Stimulated activated CD4-positive, alpha-beta T cell treated with anti-CD3 and anti-CD28 coated beads, Interleukin-15, amount 100 ng/mL, for 1 hour (primary cell): Measurements from ENCODE around the gene NFIA.
A peak's percentile ranks its signal among the peaks of the same experiment; 100 is the strongest.

ENCODE experiments used
- DNase-seq, 2 donors: peaks; one replicate each; pipeline ENCODE4 v3.0.0-alpha.2; 2020; ENCODE audit warnings: low read depth in 1 of 2, low spot score in 1 of 2

The NFIA gene

DNA sequence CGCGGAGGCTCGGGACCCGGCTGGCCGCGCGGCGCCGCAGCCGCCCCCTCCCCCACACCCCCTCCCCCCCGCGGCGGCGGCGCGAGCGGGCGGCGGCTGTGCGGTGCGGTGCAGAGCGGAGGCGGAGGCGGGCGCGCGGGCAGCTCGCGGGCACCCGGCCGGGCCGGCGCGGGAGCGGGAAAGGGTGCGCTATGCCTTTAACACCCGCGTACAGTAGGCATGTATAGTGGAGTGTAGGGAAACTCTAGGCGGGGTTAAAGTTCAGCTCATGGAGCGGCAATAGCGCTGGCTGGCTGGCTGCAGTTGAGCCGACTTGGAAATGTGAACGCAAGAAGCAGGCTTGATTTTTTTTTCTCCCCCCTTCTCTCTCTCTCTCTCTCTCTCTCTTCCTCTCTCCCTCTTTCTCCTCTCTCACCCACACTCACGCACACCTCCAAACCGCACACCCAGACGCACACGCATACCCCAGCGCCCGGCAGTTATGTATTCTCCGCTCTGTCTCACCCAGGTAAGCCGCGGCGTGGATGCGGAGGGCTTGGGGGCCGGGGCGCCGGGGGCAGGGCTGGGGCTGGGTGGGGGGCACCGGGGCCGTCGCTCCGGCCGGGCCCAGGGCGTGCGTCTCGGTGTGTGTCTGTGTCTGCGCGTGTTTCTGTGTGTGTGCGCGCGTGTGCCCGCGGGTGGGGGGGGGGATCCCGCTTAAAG is at the start of gene NFIA:
TSS of gene NFIA (plus strand) at position 251 of the 702 bp plus-strand sequence.
- DNase-seq = no peak

DNA sequence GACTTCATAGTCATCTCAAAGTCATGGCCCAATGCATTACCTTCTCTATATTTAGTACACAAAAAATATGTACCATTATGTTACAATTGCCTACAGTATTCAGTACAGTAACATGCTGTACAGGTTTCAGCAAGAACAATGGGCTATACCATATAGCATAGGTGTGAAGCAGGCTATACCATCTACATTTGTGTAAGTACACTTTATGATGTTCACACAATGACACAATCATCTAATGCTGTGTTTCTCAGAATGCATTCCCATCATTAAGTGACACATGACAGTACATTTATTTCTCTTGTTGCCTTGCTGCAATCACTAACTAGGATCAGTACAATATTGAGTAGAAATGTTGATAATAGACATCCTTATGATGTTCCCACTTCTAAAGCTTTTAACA is 46.5 kb upstream of the NFIA start:
- no peak for DNase-seq

DNA sequence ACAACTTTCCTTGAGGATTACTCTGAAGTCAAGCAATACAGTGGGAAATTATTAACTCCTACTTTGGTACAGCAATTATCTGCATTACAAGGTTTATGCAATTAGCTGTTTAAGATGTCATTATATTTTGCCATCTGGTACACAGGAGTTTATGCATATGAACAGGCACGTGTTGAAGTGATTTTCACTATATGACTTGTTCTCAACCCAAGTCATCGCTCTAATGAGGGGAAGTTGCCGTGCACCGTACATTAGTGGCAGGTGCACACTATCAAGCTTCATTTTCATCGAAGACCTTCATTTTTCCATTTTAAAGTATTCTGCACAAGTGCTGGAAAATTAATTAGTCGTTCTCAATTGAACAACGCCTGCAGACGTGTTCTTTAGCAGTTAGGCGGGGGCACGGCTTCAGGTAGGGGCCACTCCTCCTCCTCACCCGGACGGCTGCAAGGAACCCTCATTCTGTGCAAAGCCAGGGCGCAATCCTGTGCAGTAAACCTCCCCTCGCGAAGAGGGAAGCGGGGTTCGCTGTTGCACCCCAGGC is 39.8 kb upstream of the NFIA start:
- no peak for DNase-seq

DNA sequence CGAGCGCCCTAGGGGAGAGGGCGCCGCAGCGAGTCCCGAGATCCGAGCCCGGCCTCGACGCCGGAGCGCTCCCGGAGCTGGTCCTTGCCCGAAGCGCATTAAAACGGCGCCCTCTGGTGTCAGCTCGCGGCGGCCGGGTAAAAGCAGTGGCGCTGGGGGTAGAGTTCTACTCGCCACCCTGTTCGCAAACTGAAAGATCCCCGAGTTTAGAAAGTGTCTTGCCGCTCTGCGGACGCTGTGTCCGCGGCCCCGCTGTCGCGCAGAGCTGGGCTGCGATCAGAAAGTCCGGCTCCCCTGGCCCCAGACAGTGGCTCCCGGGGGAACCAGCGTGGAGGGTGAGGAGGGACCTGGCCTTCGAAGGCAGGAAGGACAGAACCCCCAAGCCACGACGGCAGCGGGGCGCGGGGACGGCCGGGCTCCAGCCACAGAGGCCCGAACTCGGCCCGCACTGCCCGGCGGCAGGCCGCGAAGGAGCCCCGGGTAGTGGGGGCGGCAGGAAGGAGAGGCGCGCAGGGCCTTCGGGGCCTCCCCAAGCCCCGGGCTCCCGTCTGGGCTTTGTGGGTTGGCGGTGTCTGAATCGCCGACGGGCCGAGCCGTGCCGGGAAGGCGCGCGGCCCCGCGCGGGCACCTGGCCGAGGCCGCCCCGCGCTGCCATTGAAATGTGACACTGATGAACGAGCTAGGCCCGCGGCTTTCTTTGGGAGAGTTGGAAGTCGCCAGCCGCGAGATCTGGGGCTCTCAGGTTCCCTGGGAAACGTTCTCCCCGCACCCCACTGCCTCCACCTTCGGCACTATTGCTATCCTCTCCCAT is 39.1 kb upstream of the NFIA start:
- peak; percentile 67 to 80 for DNase-seq

DNA sequence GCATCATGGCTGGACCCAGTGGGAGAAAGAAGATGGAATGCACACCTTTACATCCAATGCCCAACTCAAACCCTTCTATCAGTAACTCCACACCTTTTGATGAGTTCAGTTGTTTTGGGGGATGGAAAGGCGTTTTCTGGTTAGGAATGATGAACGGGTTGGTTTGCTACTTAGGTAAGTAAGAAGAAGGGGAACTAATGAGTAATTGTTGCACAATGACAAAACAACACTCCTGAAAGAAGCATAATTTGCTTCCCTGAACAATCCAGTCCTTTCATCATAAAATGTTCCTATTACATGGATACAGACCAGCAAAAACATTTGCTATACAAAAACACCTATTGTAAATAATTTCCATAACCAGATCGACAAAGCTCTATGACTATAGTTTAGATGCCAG is 35.9 kb upstream of the NFIA start:
- no peak for DNase-seq

DNA sequence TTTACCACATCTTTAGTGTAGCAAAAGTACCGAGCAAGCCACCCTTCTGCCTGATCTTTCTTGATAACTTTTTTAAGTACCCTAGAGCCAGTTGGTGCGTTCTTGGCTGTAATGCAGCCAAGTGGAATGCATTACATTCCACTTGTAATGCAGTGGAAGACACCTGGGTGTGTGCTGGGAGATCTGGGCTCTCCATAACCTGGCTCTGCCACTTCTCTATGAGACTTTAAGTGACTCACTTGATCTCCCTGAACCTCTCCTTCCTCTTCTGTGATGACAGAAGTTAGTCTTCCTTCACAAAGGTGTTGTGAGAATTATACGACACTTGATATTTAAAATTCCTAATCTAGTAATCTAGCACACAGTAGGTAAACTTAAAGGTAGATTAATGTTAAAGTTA is 35.3 kb upstream of the NFIA start:
- DNase-seq = no peak

DNA sequence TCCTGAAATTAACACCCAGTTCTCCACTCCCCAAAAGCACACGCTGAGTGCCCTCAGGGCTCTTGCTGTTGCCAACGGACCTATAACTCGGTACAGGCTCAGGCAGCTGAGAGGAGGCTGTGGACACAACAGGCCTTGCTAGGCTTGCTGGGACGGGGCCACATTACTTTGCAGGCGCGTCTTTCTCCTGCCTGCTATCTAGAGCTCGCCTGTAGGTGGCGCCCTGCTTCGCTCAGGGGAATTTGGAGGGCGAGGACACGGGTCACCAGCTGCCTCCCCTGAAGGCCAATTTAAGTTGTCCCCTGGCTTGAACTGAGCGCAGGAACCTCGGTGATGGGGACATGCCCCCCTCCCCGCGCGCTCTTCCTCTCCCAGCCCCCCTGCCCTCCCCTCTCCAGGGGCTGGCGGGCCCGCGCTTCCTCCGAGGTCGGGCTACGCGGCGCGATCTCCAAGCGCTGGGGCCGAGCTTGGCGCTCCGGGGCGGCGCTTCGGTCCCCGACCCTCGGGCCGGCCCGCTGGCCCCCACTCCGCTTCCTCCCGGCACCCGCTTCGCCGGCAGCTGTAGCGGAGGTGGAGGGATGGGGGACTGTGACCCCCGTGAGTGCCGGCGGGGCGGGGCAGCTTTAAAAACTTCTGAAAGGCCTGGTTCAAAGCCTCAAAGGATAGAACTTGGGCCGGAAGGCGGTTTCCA is 32.4 kb upstream of the NFIA start:
- DNase-seq = peak; percentile 72 to 87

DNA sequence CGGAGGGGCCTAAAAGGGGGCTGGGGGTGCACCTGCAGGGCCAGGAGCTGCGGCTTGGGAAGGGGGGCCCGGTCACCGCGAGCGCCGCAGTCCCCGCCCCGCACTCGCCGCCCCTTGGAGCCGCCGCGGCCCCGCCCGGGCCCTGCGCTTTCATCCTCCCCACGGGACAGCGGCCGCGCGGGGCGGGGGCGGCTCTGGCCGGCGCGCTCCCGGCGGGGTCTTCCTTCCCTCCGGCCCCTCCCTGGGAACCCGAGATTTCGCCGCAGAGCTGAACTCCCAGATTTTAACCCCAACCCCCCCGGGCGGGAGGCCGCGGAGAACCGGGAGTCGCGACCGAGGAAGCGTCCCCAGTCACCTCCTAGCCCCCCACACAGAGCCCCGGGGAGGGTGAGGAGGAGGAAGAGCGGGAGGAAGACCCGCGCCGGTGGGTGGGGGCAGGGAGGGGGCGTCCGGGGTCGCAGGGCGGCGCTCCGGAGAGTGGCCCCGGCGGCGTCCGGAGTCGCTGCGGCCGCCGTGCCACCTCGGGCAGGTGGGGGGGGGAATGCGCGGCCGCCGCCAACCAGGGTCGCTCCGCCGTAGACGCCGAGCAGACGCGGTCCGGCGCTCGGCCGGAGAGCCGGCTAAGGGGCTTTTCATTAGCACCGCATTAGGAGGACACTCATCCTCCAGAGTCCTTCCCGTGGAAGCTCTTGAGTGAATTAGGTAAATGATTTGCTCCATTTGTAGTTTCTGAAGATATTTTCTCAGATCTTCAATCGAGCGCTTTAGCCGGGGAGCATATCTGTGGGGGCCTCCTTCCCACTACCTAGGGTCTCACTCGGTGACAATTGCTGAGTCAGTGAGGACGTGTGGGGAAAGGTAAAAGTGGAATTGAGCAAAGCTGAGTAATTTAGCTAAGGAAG is 31.6 kb upstream of the NFIA start:
- DNase-seq = no peak

DNA sequence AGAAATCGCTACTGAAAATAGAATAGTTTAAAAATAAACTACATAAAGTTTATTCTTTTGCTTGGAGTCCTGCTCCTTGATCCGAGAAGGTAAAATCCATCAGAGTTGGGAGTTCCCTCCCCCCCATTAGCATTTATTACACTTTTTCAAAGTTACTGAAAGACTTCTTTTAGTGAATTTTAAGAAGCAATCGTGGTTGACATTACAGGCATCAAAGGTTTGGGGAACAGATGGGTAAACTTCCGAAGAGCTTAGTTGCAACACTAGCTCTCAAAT is 31.0 kb upstream of the NFIA start:
- DNase-seq = no peak

DNA sequence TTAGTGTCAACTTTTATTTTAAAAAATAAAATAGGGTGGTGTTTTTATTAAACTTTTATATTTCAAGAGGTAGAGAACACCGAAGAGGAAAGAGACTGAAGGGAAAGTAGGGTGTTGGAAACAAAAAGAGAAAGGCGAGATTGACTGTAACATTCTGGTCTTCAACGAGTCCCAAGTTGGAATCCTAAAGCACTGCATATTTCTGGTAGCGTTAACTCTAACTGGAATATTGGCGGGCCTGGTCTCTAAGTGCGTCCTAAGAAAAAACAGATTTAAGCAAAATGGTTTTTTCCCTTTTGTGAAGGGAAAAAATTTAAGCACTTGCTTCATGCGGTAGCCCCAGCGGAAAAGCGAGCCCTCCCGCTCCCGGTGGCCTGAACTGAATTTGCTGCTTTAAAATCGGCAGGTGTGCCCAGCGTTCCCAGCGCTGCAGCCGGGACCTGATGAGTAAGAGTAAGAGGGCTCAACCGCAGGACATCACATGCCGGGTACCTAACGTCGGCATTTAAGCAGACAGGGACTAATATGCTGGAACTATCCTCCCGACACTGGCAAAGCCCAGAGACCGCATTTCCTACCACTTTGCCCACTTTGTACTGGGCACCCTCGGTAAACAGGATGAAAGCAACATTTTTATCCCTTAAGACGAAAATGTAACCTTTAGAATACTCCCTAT is 30.5 kb upstream of the NFIA start:
- DNase-seq = no peak

DNA sequence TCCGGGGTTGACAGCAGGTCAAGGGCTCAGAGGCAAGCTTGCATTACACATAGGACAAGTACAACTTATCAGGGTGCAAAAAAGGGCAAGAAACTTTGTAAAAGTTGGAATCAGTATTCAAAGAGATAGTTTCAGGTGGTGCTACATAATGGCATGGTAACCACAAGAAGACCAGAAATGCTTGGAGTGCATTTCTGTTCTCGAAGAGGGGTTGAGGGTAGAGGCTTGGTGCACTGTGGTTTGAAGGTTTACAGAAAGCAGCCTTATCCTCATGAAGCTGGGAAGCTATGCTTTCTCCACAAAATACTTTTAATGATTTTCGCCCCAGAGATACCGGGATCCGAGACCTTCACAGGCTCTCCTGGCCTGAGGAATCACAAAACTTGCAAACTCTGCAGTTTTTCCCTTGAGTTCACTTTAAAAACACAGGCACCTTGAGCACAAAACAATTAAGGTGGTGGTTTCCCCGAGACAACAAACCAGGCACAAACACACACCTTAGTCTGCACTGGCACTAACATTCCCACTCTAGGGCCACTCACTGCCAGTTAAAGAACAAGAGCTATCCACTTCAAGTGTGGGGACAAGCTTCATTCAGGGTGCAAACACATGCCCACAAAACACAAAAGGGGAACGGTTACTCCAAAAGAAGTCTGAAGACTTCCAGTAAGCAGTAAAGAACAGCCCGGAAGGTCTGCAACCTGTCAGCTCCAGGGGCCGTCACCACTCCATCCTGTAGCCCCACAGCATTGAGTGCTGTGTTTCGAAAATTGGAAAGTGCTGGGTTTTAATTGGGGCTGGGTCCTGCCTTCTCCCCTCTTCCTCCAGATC is 29.8 kb upstream of the NFIA start:
- no peak for DNase-seq

DNA sequence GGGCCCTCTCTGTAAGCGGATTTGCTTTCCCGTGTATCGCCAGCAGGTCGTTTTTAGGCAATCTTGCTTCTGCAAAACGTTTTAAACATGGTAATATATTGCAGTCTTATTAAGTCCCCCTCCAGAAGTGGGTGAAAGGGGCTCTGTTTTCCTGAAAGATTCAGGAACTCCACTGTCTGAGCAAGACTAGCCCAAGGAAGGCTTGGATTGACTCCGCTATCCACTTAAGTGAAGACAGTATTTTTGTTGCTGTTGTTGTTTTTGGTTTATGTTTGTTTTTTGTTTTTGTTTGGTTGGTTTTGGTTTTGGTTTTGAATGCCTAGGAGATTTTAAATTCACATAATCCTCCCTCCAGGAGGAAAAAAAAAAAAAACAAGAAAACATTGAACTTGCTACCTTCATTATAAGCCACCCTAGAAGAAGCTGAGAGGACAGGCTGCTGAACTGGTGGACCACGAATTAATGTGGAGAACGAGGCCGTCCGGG is 29.1 kb upstream of the NFIA start:
- no peak for DNase-seq

DNA sequence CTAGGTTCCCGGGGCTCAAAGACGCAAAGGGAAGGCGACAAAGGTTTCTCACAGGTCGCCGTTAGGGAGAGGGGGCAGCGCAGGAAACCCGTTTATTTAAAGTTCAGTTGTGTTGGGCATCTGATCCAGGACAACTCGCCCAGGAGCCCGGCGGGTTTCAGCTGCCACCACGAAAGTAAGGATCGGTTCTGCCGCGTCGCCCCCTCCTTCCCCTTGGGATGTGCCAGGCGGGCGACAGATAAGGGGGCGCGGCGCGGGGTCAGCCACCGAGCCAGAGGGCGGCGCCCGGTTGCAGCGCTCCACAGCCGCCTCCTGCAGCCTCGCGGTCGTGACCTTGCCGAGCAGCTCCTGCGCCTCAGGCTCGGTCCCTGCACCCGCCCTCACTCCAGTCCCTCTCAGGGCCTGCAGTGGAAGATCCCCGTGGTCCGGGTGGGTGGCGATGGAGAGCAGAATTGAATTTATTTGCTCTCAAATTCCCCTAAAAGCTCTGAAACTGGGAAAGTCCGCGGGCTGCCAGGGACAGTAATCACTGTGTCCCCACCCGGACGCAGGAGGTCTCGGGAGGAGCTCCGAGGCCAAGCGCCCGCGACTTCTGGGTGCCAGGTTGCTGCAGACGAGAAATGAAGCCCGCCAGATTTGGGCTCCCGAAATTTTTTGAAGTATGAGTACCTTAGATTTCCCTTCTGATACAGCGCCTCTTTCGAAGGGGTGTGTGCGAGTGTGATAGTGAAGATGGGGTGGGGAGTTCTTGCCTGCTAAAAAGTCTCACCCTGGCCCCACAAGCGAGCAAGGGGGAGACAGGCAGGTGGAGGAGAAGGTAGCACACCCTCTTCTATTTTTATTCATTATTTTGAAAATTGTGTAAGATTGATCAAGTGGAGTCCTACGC is 28.4 kb upstream of the NFIA start:
- DNase-seq = no peak

DNA sequence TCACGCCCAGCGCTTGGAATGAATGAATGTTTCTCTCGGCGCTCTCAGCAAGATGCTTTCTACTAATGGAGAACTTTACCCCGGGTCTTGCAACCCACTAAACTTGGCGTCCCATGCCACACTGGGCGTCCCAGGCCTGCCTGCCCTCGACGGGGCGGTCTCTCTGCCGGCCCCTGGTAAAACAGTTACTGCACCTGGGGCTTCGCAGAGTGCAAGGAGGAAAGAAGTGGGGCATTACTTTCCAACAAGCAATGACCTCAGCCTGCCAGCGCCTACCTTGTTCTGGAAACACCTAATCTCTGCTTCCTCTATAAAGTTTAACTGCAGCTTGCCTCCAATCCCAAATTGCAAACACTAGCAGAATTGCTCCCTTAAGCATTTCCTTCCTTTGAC is 27.8 kb upstream of the NFIA start:
- no peak for DNase-seq

DNA sequence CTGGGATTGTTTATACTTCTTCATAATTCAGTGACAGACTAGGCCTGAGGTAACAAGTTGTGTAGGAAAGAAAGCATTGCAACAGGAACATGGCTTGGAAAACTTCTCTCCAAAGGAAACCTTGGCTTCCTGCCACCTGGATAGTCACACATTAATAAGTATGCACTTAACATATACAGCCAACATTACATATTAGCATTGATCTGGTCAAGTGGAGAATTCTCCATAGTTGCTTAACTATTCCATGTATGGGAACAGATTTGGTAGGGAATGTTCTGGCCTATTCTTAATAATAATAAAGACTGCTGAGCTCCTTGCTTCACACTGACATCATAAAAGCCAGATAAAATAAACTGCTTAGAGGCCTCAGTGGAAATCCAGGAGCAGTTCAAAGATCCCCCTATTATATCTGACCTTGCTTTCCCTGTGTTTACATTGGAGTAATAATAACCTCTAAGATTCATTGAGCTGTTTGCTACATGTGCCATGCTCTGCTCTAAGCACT is 27.2 kb upstream of the NFIA start:
- DNase-seq = no peak

DNA sequence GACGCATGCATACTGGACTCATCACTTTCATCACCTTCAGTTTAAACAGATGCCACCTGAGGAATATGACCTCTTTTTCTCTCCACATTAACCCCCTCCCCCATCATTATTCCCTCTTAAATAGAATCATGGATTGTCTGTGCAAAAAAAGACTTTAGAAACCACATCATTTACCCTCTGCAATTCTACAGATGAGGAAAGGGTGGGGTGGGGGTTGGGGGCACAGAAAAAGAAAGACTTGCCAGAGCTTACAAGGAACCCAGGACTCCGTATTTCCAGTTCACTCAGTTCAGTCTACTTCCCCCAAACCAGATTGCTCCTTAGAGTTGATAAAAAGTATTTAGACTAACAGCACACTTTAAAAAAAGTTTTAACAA is 26.2 kb upstream of the NFIA start:
- no peak for DNase-seq

DNA sequence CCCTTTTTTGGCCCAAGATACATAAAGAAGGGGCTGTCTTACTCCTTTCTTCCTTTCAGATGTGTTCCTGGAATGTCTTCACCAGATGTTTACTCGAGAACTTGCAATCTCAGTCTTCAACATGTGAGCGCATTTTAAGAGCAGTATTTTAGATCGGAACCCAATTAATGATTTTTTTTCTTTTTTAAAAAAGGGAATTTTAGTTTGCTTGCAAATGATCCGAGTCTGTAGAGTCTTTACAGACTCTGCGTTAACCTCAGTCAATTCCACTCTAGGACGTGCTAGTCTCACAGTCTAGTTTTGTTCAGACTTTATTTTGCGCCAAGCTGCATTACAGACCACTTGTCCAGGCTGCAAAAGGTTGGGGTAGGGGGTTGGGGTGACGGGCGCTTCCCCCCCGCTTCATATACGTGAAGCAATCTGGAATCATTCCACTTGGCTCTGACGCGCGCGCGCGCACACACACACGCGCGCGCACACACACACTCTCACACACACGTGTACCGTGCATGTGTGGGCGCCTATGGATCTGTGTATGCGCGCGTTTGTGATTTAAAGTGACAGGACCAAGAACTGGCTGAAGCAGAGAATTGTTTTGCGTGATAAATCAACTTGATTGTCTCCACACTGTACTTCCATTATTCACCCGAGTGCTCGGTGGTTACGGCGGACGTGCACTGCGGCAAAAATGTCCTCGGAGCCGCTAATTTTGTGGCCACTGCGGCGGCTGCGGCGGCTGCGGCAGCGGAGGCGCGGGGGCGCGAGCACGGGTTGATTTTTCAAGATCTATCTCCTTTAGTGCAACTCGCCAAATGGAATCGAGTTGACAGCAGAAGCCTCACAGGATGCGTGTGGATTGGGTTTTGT is 25.6 kb upstream of the NFIA start:
- DNase-seq = no peak
